GM12872 (cell line): ENCODE data around the gene SPEG.

ENCODE experiments used
- CTCF ChIP-seq: IDR thresholded peaks from 3 replicates; pipeline ENCODE4 v1.5.1; 2011; ENCODE audit warnings: low read depth, mild to moderate bottlenecking, low read length, moderate library complexity; ENCODE audit not compliant: insufficient read depth

SPEG gene

GRCh38 chr2:219520079-219520478, 85.4 kb downstream of the SPEG start:
- TF ChIP-seq CTCF = no peak

- TF ChIP-seq CTCF = peak; percentile 31; the same call in 1 of the 3 replicates
These were observed 86.6 kb downstream of the SPEG start for GRCh38 chr2:219521066-219521880.

DNA sequence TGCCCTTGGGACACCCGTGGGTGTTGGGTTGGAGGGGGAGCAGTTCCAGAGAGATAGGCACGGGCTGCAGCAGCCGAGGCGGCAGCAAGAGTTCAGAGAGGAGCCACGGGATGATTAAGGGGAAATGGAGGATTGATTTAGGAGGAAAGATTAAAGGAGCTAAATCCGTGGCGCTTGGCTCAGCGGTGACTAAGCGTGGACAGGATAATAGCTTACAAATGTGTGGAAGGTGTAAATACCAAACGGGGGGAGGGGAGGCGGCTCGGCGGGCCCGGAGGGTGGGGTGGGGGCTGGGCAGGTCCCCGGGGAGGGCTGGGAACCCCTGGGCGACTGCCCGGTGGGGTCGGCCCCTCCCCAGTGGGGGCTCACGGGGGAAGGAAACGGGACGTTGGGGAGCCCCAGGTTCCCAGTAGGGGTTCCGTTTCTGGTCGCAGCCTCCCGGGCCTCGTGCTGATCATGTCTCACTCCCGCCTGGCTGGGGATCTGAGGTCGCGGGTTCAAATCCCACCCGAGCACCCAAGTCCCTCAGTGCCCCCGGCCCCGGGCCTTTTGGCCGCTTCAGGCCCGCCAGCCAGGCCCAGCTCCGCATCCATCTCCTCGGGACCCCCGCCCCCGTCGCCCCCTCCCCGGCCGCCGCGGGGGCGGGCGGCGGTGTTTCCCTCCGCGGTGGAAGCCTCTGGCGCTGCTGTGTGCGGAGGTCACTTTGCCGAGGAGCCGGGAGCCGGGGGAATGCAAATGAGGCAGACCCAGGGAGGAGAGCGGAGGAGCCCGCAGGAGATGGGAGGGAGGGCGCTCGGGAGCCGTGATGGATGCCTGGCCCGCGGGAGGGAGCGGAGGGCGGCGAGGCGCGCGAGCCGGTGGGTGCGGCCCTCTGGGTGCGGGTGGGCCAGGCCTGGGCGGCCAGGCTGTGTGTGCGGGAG, 87.7 kb downstream of the SPEG start:
- TF ChIP-seq CTCF = no peak

DNA sequence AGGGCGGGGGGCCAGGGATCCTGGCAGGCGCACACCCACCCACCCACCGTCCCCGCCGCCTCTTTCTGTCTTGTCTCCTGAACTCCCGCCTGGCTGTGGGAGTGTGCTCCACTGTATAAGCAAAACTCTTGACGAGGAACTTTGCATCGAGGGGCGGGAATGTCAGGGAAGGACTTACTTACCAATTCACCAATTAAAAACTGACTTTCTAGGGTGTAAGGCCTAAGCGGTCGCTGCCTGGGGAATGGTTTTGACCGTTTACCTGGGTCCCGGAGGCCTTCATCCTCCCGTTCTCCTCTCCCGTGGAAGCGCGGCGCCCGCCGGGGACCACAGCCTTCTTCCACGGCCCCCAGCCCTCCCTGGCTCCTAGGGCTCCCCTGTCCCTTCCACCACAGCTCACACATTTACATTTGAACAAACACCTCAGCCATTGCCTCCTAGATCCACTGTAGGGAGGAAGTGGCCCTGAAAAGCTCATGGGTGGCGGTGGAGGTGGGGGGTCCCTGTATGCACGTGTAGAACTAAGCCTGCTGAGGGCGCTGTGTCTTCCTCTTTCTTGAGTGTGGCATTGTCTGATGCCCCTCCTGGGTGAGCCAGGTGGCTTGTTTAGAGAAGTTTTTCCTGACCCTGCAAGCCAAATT, 88.5 kb downstream of the SPEG start:
- no peak for TF ChIP-seq CTCF

DNA sequence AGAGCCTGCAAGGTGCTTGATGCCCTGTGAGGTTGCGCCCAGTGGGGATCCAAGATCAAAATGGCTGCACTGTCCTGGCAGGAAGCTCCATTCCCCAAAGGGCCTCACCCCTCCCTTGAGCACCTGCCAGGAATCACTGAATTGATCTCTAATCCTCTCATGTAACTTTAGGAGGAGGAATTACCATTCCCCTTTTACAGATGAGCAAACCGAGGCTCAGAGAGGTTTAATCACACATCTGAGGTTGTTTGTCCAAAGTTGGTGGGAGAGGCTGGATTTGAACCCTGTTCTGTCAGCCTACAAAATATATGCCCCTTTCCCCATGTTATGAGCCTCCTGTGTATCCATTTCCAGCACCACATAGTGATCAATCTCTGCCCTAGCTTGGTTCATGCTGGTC, 90.2 kb downstream of the SPEG start:
- no peak for TF ChIP-seq CTCF

DNA sequence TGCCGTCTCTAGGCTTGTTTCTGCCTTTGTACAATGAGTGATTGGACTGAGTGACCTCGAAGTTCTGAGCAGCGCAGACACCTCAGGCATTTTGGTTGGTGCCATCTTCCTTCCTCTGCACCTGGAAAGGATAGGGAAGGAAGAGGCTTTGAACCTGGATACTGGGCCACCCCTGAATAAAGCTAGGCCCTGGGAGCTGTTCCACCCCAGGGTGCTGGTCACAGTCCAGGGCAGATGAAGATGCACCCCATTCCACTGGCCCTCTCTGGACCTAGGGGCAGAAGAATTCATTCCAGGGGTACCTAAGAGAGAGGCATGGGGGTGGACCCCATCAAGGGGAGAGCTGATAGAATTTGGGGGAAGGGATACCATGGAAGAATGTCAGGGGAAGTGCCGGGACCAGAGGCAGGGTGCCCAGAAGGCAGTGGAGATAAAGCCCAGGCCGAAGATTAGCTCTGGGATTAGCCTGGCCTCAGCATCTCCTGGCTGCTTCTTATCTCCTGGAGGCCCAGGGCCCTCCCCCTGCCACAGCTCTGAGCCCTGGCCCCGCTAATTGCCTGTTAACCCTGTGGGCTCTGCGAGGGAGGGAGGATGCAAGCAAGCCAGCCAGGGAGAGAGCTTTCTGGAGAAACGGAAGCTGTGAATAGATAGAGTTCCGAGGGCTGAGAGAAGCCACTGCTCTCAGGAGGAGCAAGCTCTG, 91.0 kb downstream of the SPEG start:
- TF ChIP-seq CTCF = no peak
